Occipital lobe (tissue), 2 donors: ENCODE measurements around the gene FBXO22. TPM values are rescaled to one million over a fixed set of nuclear protein-coding genes. Genes with fewer than 3 reads are reported as not detected.
A peak's percentile ranks its signal among the peaks of the same experiment; 100 is the strongest.
"Not testable (repeated sequence)": the region's sequence is repeated elsewhere in the genome, so short reads cannot be mapped to it uniquely, and the experiment has no call there.

ENCODE experiments used
- DNase-seq: peaks from one replicate; lab custom pipeline; 2025; lab: John Stamatoyannopoulos, UW
- total RNA-seq: library from RNA; depleted of rRNA; stranded (reverse); fragments of >200 nt; gene quantifications from one replicate; pipeline ENCODE4 v1.2.3, GENCODE V29; 2014

The FBXO22 gene
- 23.2 TPM for total RNA-seq

GRCh38 chr15:75903331-75904239 is at the start of gene FBXO22:
TSS of gene FBXO22 (plus strand) at chr15:75903878. CDS start at chr15:75903964, 86 bp downstream.
- peak; percentile 84 for DNase-seq

GRCh38 chr15:75857886-75858285 is 45.8 kb upstream of the FBXO22 start:
- no peak for DNase-seq

- DNase-seq, result no peak
Measured at GRCh38 chr15:75861750-75862402, 41.8 kb upstream of the FBXO22 start.

GRCh38 chr15:75862796-75863195 is 40.9 kb upstream of the FBXO22 start:
- DNase-seq, result no peak

GRCh38 chr15:75864213-75865059 is 39.2 kb upstream of the FBXO22 start:
- DNase-seq, result no peak

GRCh38 chr15:75866045-75866444 is 37.6 kb upstream of the FBXO22 start:
- DNase-seq, result not testable (repeated sequence)

- no peak for DNase-seq
Measured at GRCh38 chr15:75866916-75867315, 36.8 kb upstream of the FBXO22 start.

- DNase-seq, result no peak
Measured at GRCh38 chr15:75867449-75867848, 36.2 kb upstream of the FBXO22 start.

GRCh38 chr15:75868019-75868418 is 35.7 kb upstream of the FBXO22 start:
- no peak for DNase-seq

GRCh38 chr15:75869446-75869845 is 34.2 kb upstream of the FBXO22 start:
- no peak for DNase-seq

- DNase-seq, result not testable (repeated sequence)
Measured at GRCh38 chr15:75871589-75871988, 32.1 kb upstream of the FBXO22 start.

GRCh38 chr15:75872403-75872990 is 31.2 kb upstream of the FBXO22 start:
- DNase-seq, result no peak

GRCh38 chr15:75884041-75884440 is 19.6 kb upstream of the FBXO22 start:
- DNase-seq, result no peak

GRCh38 chr15:75887178-75887577 is 16.5 kb upstream of the FBXO22 start:
- no peak for DNase-seq

- no peak for DNase-seq
Measured at GRCh38 chr15:75891895-75892294, 11.8 kb upstream of the FBXO22 start.

- no peak for DNase-seq
Measured at GRCh38 chr15:75895731-75896130, 7.9 kb upstream of the FBXO22 start.

GRCh38 chr15:75900577-75900976 is 3.1 kb upstream of the FBXO22 start:
- DNase-seq, result no peak

- DNase-seq, result no peak
Measured at GRCh38 chr15:75902129-75902557, 1.5 kb upstream of the FBXO22 start.

GRCh38 chr15:75905231-75905630 is 1.6 kb downstream of the FBXO22 start:
- DNase-seq, result no peak

- not testable (repeated sequence) for DNase-seq
Measured at GRCh38 chr15:75910355-75910754, 6.7 kb downstream of the FBXO22 start.

- no peak for DNase-seq
Measured at GRCh38 chr15:75916978-75917377, 13.3 kb downstream of the FBXO22 start.
